ENCODE measurements around the gene WDR31.
"Not testable (repeated sequence)": the region's sequence is repeated elsewhere in the genome, so short reads cannot be mapped to it uniquely, and the experiment has no call there.

WDR31 gene

DNA sequence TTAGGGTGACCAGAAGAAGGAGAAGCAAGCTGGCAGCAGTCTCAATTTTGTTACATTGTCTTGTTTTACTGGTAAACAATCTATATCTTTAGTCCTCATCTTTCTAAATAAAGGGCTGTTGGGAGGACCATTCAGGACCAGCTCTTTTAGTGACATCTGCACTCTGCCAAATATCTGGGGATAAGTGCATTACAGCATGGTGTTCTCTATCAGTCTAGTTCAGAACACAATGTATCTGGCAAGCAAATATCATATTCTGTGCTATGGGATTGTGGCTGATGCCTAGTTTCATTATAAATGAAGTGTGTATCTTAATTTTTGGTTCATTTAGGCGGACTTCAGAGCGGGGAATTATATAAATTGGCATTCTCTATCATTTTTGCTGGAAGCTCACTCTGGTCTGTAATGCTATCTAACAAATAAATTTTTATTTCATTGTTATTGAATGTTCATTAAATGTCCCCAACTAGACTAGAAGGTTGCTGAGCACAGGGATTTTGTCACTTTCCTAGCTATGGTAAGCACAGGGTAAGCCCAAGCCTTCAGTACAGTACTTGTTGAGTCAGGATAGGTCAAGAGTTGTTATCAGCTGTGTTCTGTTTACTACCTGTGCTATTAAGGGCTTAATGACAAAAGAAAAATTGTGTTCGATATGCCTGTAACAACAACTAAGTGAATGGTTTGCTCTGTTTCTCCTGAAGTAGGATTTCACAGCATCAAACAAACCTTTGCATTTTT, 11.9 kb downstream of the WDR31 start:
- no peak for DNase-seq

DNA sequence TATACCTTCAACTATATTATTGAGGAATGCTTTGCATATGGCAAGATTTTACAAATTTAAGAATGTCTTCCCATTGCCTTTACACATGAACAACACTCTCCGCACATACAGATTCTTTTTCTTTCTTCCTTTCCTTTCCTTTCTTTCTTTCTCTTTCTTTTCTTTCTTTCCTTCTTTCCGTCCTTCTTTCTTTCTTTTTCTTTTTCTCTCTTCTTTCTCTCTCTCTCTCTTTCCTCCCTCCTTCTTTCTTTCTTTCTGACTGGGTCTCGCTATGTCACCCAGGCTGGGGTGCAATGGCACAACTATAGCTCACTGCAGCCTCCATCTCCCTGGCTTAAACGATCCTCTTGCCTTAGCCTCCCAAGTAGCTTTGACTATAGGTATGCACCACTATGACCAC, 13.8 kb downstream of the WDR31 start:
- no peak for DNase-seq

DNA sequence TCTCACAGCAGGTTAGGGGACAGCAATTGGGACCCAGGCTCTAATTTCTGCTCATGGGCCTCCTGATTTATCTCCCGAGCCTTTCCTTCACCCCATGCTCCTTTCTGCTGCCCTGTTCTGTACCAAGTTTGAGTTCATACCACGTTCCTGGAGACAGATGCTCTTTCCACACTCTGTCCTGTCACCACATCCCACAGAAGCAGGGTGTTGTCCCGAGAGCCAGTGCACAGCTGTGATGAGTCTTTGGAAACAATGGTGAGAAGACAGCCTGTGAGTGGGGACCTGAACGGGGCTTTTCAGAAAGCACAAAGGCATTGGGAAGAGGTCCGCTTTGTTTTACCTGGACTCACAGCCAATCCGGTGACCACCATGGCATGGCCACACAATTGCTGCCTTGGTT, 17.4 kb downstream of the WDR31 start:
- no peak for DNase-seq

DNA sequence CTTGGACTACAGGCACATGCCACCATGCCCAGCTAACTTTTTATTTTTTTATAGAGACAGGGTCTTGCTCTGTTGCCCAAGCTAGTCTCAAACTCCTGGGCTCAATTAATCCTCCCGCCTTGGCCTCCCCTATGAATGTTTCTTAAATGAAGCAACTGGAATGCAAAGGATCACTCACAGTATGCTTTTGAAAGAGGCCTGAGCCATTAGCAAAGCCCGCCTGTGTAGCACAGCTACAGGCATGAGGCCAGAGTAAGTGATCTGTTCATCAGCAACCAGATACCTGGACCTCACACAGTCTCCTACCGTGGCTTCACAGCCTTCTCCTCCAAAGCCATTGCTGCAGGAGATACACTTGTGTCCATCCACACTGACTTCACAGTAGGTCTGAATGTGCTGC, 20.0 kb downstream of the WDR31 start:
- no peak for DNase-seq

DNA sequence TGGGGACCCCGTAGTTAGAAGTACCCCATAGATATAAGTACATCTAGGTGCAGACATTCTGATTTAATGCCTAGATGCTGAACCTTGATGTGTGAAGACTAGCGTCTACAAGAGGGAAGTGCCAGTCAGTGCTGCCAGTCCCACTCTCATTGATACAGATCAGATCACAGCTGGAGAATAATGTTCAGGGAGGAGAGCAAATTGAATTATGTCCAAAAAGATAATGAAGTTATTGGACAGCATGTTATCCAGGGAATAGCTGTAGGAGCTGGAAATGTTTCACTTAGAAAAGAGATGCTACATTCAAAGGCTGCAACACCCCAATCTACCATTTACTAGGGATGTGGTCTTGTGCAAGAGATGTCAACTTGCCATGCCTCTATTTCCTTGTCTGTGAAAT, 21.0 kb downstream of the WDR31 start:
- DNase-seq = no peak

DNA sequence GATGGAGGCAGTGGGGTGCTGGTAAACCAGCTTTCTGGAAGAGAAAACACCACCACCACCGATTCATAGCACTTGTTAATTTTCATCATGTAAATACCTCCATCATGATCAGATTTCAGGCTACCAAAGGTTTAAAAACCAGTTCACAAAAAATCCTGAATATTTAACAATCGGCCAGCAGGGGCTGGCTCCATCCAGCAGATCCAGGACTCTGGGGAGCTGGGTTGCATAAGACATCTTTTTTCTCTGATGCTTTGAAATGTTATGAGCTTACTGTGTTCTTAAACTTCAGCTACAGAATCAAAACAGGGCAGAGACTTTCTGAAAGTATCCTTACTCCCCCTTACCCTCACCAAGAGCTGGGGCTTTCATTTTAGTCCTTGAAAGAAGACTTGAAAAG, 22.3 kb downstream of the WDR31 start:
- no peak for DNase-seq

DNA sequence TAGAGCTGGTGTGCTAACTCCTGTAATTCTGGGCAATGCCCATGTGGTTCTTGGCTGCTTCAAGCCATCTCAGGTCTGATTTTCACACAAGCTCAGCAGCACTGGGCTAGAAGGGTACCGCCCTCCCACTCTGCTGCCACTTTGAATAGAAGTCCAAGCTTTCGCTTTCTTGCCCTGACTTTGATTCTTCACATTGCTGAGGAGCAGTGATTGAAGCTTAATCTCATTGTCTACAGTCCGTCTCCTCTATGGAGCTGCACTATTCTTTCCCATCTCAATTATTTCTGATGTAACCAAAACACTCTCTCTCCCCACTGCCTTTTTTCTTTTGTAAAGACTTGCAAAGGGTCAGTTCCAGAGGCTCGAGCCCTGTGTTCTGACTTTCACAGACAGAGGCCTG, 24.0 kb downstream of the WDR31 start:
- no peak for DNase-seq

DNA sequence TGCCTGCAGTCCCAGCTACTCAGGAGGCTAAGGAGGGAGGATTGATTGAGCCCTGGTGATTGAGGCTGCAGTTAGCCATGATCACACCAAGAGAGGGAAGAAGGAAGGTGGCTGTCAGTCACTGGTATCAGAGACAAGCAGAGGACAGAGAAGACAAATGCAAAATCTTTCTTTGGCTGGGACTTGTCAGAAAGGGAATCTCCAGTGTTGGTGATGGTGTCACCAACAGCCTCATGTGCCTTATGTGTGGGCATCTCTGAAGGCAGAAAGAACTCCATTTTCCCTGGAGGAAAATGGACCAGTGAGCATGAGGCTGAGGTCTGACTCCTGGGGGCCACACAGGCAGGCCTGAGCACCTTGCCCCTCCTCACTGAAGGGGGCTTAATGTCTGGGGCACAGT, 24.8 kb downstream of the WDR31 start:
- DNase-seq = no peak

DNA sequence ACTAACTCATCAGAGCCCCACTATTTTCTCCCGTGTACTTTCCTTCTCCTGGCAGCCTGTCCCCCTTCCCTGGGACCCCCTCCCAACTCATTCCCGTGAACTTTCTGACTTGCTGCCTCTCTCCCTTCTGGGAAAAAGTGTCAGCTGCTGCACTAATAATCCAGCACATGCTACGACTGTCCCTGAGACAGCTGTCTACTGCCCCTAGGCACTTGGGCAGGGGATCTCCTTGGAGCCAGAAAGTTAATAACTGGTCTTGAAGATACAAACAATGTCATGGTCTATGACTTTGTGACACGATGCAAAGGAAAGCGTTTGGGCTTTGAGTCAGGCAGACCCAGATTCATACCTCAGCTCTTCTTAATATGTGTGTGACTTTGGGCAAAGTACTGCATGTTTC, 26.8 kb downstream of the WDR31 start:
- no peak for DNase-seq

DNA sequence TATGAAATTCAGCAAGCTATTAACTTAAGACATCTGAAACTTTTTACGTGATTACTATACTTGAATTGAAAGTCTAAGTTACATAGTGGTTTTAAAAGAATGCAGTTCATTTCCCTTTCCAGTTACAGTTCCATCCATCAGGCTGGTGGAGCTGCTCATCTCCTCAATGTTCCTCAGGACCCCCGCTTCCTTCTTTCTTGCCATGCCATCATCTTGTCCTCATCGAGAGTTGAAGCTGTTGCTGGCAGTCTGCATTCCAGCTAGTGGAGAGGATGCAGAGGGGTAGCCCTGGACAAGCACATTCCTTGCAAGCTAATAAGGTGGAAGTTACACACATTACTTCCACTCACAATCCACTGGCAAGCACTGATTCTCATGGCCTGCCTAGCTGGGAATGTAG, 28.1 kb downstream of the WDR31 start:
- no peak for DNase-seq

DNA sequence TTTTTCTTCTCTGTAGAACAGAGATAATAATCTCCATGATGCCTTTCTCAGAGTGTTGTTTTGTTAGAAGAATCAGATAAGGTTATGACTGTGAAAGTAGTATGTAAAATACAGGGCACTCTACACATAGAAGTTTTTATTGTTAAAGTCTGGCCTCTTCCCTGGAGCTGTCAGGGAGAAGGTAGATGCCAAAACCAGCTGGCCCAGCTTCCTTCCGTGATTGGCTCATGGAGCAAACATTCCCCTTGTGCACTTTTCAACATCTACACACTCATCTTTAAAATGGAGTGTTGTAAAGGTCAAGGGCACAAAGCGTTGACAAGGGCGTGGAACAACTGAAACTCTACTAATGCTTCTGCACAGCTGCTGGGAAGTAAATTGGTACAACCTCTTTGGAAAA, 29.5 kb downstream of the WDR31 start:
- DNase-seq = no peak

DNA sequence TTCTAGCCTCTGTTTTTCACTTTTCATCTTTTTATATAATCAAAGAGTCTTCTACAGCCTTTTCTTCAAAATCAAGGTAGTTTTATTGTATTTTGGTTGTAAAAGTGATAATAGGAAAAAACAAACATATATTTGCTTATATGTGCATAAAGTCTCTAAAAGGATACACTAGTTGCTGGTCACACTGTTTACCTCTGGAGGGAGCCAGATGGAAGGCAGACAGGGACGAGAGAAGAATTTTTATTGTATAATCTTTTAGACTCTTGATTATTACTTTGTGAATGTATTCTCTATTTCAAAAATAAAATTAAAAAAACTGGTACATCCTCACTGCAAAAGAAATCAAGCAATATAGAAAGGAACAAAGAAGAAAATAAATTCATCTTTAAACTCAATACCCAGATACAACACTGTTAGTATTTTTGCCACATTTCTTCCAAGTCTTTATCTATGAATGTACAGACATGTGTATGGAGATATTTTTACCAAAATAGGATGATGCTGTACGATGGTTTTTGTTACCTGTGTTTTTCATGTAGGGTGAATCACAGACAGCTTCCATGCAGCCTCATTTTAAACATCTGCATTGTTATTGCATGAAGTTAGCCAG, 30.8 kb downstream of the WDR31 start:
- DNase-seq = peak; percentile 46

DNA sequence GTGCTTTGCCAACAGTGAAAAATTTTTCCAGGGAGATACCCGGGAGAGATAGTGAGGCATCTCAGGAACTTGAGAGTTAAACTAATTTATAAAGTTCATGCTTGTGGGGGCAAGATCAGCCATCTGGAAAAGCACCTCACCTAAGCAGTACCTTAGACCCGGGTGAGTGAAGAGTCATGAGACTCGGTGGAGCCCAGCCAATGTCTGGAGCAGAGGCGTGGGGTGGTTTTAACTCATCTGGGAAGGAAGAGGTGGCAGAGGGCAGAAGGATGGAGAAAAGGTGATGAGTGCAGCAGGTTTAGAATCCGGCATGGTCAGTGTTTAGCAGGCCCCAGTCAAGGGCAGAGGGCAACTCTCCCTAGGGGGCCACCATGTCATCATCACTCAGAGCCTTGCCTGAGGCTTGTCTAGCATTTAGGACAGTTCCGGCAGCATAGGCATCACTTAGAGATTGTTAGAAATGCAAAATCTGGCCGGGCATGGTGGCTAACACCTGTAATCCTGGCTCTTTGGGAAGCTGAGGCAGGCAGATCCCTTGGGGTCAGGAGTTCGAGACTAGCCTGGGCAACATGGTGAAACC, 32.6 kb downstream of the WDR31 start:
- no peak for DNase-seq

DNA sequence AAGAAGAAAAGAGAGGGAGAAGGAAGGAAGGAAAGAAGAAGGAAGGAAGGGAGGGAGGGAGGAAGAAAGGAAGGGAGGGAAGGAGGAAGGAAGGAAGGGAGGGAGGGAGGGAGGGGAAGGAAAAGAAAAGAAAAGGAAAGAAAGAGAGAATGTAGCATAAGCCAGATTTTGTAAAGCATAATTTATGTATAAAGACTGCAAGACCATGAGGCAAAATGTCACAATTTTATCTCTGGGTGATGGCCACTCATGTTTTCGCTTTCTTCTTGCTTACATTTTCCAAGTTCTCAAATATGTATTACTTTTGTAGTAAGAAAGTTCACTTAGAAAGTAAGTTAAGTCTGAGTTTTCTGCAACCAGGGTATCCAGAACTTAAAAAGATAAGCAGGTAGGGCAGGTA, 33.5 kb downstream of the WDR31 start:
- no peak for DNase-seq

DNA sequence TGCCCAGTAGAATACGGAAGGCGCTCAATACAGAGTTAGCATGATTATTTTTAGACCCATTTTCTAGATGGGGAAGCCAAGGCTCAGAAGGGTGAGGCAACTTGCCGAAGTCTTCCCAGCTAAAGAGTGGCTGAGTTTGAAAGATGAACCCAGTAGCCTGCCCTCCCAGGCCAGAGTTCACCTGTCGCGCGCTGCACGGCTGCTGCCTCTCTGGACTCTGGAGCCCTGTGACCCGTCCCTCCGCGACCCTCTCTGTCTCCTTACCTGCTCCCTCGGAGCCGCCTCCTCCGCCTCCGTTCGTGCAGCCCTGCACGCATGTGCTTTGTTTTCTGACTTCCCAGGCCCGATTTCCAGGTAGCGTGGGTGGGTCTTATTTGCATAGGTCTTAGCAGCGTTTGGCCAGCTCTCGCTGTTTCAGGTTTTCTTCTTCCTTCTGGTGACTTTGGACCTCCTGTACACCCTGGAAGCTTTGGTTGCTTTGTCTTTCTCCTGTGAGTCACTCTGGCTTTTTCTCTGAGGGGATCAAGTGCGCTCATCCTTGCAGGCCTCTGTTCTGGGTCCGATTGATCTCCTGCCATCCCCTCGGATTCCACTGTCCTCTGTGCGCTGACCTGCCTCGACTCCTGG, 37.2 kb downstream of the WDR31 start, which contains the start of gene RNF183:
TSS of gene RNF183 (minus strand) at position 585 of the 627 bp plus-strand sequence. CDS start 5,192 bp downstream, outside the sequence.
- DNase-seq = no peak

DNA sequence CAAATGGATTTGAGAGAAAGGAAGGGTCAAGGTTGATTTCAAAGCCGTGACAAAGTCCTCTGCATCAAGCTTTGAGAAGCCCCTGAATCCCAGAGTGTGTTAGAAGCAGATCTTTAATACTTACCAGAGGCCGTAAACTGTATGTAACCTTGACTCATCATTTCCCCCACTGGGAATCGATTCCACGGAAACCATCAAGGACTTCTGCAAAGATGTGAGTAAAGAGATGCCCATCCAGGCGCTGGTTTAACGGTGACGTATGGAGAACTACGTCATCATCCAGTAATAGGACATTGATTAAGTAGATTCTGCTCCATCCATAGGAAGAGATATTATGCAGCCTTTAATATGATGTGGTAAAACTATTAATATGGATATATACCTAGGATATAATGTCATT, 38.5 kb downstream of the WDR31 start:
- DNase-seq = no peak

DNA sequence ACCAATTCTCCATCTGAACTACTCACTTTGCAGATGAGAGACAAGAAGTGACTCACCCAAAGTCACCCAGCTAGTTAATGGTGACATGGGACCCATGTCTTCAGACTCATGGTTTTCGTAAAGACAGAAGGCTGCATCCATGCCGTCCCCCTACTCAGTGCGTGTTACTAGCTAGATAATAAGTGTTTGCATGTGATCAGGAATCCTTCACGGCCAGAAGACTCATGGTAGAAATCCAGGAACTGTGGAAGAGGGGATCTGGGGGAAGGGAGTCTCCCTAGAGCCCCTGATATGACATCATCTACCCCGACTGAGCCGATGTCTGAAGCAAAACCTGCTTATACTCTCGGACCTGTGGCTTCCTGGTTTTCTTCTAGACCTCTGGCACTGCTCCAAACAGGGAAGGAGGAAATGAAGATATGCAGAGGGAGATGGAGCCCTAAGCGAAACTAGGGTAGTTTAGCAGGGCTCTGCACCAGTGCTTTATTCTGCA, 40.2 kb downstream of the WDR31 start:
- DNase-seq = no peak

DNA sequence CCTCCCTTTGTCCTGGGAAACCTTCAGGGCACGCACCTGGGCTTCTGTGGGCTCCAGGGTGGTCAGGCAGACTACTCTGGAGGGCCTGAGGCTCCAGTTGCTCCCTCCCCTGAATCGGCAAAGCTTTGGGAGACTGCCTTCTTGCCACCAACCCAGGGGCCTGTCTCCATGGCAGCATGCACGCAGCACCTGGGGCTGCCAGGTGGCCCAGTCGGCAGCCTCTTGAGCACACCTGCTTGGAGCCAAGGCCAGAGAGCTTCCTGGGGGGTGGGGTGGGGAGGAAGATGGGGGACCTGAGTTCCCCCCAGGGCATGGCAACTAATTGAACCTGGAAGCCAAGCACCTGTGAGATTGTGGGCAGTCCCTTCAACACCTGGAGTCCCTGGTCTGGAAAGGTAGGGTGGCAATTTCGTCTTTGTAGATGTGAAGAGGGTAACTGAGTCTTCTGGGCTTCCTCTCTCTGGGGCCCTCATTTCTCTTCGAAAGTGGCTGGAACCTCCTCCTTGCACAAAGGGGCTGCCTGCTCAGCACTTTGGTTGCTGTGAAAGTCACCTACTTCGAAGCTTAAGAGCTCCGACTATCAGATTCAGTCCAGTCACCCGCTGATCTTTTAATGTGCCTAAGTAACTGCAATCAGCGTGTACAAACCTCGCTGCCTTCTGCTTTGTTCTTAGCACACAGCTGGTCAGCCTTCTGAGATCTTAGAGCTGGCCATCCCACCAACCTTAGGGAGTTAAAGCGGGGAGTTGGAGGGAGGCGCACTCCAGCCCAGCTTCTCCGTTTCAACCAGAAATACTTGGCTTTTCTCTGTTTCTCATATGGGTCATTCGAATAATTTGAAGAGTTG, 40.9 kb downstream of the WDR31 start:
- peak; percentile 21 for DNase-seq

DNA sequence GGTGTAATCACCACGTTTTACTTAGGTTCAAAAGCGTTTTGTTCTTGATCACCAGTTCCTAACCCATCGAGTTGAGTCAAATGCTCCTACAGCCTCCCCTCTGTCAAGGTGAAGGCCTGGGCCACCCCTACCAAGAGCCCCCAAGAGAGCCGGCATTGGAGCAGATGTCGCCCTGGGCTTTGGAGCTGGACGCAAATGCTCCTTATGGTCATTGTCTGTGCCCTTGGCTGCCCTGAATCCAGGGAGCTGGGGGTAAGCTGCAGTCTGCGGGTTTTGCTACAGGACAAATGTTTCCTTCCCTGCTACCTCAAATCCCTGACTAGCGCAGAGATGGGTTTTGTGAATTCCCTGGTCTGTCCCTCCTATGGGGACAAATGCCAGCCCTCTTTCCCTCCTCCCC, 41.8 kb downstream of the WDR31 start:
- DNase-seq = no peak

DNA sequence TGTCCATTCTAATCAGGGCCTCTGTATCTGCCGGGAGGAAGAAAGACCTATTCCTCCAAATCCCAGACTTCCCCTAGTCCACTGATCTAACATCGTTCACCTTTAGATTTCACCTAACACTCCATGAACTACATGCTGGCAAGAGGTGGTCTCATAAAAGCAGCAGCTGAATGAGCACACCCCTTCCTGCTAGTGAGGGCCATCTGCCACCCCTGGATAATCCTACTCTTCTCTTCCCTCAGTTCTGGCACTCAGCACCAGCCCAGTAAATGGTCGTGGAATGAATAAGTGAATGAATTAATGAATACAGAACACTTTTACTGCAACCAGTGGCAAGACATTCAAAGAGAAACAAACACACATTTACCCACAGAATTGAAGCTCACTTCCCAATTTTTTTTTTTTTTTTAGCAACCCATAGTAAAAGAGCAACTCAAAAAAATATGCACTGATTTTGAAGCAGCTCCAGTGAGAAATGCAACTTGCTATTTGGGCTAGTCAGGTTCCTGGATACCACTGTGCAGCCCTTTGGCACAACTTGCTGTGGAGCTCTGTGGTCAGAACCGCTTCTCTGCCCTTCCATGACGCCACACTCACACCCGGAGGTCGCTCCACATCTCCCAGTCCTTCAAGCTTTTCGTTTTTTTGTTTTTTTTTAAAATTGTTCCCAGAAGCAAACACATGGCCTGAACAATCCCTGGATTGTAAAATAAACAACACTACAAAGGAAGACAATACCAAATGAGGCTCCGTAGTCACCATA, 43.1 kb downstream of the WDR31 start:
- no peak for DNase-seq

DNA sequence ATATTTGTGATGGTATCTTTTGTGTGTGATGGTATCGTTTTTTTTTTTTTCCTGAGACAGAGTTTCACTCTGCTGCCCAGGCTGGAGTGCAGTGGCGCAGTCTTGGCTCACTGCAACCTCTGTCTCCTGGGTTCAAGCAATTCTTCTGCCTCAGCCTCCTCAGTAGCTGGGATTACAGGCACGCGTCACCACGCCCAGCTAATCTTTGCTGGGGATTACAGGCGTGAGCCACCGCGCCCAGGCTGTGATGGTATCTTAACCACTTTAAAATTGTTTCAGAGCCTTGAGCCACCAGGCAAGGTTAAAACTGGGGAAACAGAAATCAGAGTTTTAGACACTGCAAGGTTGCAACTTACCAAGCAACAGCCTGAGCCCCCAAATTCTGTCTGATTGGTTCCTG, 43.8 kb downstream of the WDR31 start:
- DNase-seq = not testable (repeated sequence)

DNA sequence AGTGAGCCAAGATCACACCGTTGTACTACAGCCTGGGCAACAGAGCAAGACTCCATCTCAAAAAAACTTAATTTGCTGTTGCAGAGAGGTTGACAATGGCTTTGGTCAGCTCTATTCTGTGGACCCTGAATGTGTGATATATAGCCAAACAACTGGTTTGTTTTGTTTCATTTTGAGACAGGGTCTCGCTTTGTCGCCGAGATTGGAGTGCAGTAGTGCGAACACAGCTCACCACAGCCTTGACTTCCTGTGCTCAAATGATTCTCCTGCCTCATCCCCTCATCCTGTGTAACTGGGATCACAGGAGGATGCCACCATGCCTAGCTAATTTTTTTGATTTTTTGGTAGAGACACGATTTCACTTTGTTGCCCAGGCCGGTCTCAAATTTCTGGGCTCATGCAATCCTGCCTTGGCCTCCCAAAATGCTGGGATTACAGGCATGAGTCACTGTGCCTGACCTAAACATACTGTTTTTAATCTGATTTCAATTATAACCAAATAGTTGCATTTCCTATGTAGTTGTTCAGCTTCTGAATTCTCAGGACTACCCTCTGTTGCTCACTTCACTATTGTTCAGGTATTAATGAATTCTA, 46.7 kb downstream of the WDR31 start:
- DNase-seq = no peak
